ENCODE results near the gene SLC38A4. TPM values are rescaled to one million over a fixed set of nuclear protein-coding genes. Genes with fewer than 3 reads are reported as not detected.

The SLC38A4 gene
- total RNA-seq, 1 experiment from 2014 or later, result not detected

DNA sequence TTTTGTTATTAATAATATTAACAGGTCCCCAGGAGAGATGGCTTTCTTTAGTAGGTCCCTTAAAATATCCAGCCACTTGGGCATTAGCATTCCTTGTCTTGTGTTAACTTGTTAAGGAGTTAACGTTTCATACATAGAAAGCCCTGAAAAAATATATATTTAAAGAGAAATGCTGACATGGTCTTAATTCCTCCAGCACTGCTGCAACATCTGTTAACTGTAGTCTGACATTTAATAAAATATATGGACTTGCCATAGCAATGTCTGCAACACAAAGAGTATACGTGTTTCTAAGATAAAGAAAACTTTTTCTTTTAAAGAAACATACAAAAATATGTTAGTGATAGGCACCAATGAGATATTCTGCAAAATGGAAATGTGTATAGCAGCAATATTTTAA lies 10.0 kb downstream of the SLC38A4 start:
- DNase-seq (ENCODE audit: low read depth, low spot score), result no peak
- POLR2A ChIA-PET, result no interaction called here
- Histone ChIP-seq H3K36me3 (ENCODE audit: control insufficient read depth in 1 of 2, insufficient read depth in 2 of 2, low read length in 2 of 2) (no peaks in the 10 kb centered on the region), H3K9ac (ENCODE audit: low read length) (no peak overlapping the region), H3K4me1 (ENCODE audit: control insufficient read depth in 1 of 2, insufficient read depth in 2 of 2, low read length in 2 of 2) (no peaks in the 10 kb centered on the region), H4K20me1 (ENCODE audit: insufficient read depth) (no peaks in the 10 kb centered on the region), H3K4me3 (replicated peaks in 1 of 2; ENCODE audit: low read depth in 1 of 2, low read length in 2 of 2) (no peak overlapping the region), H3K79me2 (ENCODE audit: insufficient read depth, low read length) (no peaks in the 10 kb centered on the region), H3K27ac (ENCODE audit: low read depth, low read length) (no peak overlapping the region), H3K27me3 (ENCODE audit: insufficient read depth, low read length) (no peaks in the 10 kb centered on the region), H3K9me2 (ENCODE audit: insufficient read depth) (no peaks in the 10 kb centered on the region), H2AFZ (ENCODE audit: low read depth, low read length, poor library complexity, severe bottlenecking) (no peak overlapping the region), H3K9me3 (ENCODE audit: control insufficient read depth in 1 of 2, insufficient read depth in 1 of 2, low read depth in 1 of 2, low read length in 2 of 2) (no peaks in the 10 kb centered on the region), H3K4me2 (ENCODE audit: low read length) (no peak overlapping the region)
- no TSS peak for BruUV-seq (replicated peaks)
- no peak for ATAC-seq
- RAD21 ChIA-PET (ENCODE audit: low non-redundant PET in 1 of 2, low total read pairs in 2 of 2, uncharacterized antibody in 2 of 2, unreplicated experiment in 2 of 2), result no interaction called here
- intact Hi-C loops (cut with micrococcal nuclease), result no loop called here
- CTCF ChIA-PET, result no interaction called here
- TF ChIP-seq JUND (IDR thresholded peaks at IDR 0.05) (no peak), POLR2AphosphoS5 (IDR thresholded peaks at IDR 0.05; ENCODE audit: low read depth, low read length) (no peak), FOSL1 (IDR thresholded peaks at IDR 0.05; ENCODE audit: low read depth) (no peak), EZH2 (IDR thresholded peaks at IDR 0.05) (no peak), ZNF274 (IDR thresholded peaks at IDR 0.05; ENCODE audit: low read depth, low read length) (no peak), CBX3 (IDR thresholded peaks at IDR 0.05; ENCODE audit: low read depth) (no peak)
- TF ChIP-seq, protein P1, sequence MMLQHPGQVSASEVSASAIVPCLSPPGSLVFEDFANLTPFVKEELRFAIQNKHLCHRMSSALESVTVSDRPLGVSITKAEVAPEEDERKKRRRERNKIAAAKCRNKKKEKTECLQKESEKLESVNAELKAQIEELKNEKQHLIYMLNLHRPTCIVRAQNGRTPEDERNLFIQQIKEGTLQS (IDR thresholded peaks at IDR 0.05), result no peak

DNA sequence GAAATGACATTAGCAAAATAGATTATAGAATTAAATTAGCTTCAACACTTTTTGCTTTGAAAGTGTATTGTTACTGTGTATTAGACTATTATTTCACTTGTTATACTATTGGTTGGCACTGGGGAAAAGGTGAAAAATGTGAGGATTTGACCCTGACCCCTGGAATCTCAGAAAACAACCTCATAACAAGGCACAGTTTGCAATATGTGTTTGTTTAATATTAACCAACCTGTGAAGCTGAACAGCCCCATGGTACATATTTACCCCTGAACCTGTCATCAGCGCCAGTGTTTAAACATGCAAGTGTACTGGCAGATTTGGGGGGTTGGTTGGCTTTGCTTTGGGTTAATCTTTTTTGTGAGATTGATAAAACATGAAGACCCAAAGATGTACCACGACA lies 11.7 kb downstream of the SLC38A4 start:
- BruUV-seq (replicated peaks), result no TSS peak
- POLR2A ChIA-PET, result no interaction called here
- intact Hi-C loops (cut with micrococcal nuclease), result no loop called here

More for the DNA sequence above, 11.7 kb downstream of the SLC38A4 start:
- Histone ChIP-seq H3K9me3 (ENCODE audit: control insufficient read depth in 1 of 2, insufficient read depth in 1 of 2, low read depth in 1 of 2, low read length in 2 of 2) (no peaks in the 10 kb centered on the region), H3K4me3 (replicated peaks in 1 of 2; ENCODE audit: low read depth in 1 of 2, low read length in 2 of 2) (no peak overlapping the region), H3K79me2 (ENCODE audit: insufficient read depth, low read length) (no peaks in the 10 kb centered on the region), H2AFZ (ENCODE audit: low read depth, low read length, poor library complexity, severe bottlenecking) (no peak overlapping the region), H3K9me2 (ENCODE audit: insufficient read depth) (no peaks in the 10 kb centered on the region), H3K36me3 (ENCODE audit: control insufficient read depth in 1 of 2, insufficient read depth in 2 of 2, low read length in 2 of 2) (no peaks in the 10 kb centered on the region), H3K27ac (ENCODE audit: low read depth, low read length) (no peak overlapping the region), H3K4me2 (ENCODE audit: low read length) (no peak overlapping the region), H3K4me1 (ENCODE audit: control insufficient read depth in 1 of 2, insufficient read depth in 2 of 2, low read length in 2 of 2) (no peaks in the 10 kb centered on the region), H3K27me3 (ENCODE audit: insufficient read depth, low read length) (no peaks in the 10 kb centered on the region), H4K20me1 (ENCODE audit: insufficient read depth) (no peaks in the 10 kb centered on the region), H3K9ac (ENCODE audit: low read length) (no peak overlapping the region)
- TF ChIP-seq, protein P2, sequence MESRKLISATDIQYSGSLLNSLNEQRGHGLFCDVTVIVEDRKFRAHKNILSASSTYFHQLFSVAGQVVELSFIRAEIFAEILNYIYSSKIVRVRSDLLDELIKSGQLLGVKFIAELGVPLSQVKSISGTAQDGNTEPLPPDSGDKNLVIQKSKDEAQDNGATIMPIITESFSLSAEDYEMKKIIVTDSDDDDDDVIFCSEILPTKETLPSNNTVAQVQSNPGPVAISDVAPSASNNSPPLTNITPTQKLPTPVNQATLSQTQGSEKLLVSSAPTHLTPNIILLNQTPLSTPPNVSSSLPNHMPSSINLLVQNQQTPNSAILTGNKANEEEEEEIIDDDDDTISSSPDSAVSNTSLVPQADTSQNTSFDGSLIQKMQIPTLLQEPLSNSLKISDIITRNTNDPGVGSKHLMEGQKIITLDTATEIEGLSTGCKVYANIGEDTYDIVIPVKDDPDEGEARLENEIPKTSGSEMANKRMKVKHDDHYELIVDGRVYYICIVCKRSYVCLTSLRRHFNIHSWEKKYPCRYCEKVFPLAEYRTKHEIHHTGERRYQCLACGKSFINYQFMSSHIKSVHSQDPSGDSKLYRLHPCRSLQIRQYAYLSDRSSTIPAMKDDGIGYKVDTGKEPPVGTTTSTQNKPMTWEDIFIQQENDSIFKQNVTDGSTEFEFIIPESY (IDR thresholded peaks at IDR 0.05; ENCODE audit: extremely low read depth, insufficient replicate concordance, low read length), result no peak
- TF ChIP-seq FOSL1 (IDR thresholded peaks at IDR 0.05; ENCODE audit: low read depth), result no peak
- ChIA-PET CTCF (no interaction called here), RAD21 (ENCODE audit: low non-redundant PET in 1 of 2, low total read pairs in 2 of 2, uncharacterized antibody in 2 of 2, unreplicated experiment in 2 of 2) (no interaction called here)
- ATAC-seq, result no peak
- no peak for DNase-seq (ENCODE audit: low read depth, low spot score)

Measured in HCT116 (cell line).